Measurements from ENCODE around the gene CDH20. TPM values are rescaled to one million over a fixed set of nuclear protein-coding genes. Genes with fewer than 3 reads are reported as not detected.

Gene CDH20
- total RNA-seq, 2 experiments from 2014 or later: not detected

DNA sequence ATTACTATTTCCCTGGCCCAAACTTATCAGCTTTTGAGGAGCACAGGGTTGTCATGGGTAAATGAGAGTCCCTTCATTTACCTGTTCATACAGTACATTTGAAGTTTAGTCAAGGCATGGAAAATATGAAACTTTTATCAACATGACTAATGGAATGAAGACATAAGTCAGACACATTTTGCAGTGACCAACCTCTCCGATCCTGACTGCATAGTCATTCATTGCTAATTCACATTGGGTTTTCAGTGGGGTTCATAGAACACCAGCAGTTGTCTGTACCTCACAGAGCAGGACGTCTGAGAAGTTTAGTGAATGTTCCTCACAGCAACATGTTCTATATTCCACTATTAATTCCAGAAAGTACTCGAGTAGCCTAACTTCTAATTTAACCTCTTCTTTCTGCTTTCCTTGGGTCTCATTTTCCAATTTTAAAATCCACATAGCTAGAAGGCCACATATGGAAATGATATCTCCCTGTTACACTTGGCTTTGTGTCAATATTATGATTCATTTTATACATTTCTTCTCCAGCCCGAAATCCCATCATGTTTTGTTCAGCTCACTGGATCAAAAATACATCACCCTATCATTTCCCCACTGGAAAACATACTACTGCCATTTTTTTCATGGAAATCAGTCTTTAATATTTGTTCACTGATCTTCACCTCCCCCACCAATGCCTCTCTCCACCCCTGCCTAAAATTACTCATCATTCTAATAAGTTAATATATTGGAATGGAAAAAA lies 65.9 kb downstream of the CDH20 start:
- TF ChIP-seq, protein P1, sequence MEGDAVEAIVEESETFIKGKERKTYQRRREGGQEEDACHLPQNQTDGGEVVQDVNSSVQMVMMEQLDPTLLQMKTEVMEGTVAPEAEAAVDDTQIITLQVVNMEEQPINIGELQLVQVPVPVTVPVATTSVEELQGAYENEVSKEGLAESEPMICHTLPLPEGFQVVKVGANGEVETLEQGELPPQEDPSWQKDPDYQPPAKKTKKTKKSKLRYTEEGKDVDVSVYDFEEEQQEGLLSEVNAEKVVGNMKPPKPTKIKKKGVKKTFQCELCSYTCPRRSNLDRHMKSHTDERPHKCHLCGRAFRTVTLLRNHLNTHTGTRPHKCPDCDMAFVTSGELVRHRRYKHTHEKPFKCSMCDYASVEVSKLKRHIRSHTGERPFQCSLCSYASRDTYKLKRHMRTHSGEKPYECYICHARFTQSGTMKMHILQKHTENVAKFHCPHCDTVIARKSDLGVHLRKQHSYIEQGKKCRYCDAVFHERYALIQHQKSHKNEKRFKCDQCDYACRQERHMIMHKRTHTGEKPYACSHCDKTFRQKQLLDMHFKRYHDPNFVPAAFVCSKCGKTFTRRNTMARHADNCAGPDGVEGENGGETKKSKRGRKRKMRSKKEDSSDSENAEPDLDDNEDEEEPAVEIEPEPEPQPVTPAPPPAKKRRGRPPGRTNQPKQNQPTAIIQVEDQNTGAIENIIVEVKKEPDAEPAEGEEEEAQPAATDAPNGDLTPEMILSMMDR (IDR thresholded peaks at IDR 0.05): no peak
- intact Hi-C loops (cut with micrococcal nuclease): no loop called here
- ATAC-seq: no peak
- ChIA-PET CTCF (no interaction called here), POLR2A (no interaction called here)
- Mint-ChIP-seq H3K4me3 (no peak overlapping the region), H3K9me3 (no peaks in the 10 kb centered on the region), H3K27me3 (no peaks in the 10 kb centered on the region), H3K36me3 (ENCODE audit: low read depth) (no peaks in the 10 kb centered on the region), H3K27ac (no peak overlapping the region), H3K4me1 (ENCODE audit: low read depth) (no peaks in the 10 kb centered on the region)
- no peak for DNase-seq

DNA sequence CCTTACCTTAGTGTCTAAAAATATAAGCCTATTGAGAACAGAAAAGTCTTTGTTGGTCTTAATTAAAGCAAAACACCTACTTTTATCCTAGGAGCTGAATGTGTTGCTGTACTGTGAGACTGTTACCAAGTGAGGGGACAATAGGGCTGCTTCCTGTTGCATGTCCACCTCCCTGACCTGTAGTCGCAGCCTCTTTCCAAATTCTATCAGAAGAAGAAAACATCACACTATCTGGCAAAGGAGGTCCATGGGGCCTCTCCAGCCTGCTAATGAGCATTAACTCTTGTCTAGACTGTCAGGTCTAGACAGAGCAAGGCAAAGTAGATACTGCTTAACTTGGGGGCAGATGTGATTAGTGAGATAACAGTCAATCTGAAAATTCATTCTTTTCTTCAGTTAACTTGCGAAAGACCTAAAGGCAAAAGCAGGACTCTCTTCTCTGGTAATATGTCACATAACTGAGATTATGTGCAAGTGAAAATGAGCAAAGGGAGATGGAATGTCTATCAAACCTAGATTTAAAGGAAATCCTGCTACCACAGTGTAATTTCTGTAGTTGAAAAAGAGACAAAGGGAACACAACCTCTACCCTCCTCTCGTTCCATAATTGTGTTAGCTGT lies 66.9 kb downstream of the CDH20 start:
- ChIA-PET CTCF (no interaction called here), POLR2A (no interaction called here)
- H3K9me3 Mint-ChIP-seq: no peaks in the 10 kb centered on the region
- TF ChIP-seq, protein P1 (IDR thresholded peaks at IDR 0.05): no peak
- intact Hi-C loops (cut with micrococcal nuclease): no loop called here
- no peaks in the 10 kb centered on the region for H3K27me3 Mint-ChIP-seq
- ATAC-seq (no peak), DNase-seq (no peak)
- no peaks in the 10 kb centered on the region for H3K4me1 Mint-ChIP-seq (ENCODE audit: low read depth)
- no peak overlapping the region for H3K27ac Mint-ChIP-seq
- no peak overlapping the region for H3K4me3 Mint-ChIP-seq
- no peaks in the 10 kb centered on the region for H3K36me3 Mint-ChIP-seq (ENCODE audit: low read depth)

DNA sequence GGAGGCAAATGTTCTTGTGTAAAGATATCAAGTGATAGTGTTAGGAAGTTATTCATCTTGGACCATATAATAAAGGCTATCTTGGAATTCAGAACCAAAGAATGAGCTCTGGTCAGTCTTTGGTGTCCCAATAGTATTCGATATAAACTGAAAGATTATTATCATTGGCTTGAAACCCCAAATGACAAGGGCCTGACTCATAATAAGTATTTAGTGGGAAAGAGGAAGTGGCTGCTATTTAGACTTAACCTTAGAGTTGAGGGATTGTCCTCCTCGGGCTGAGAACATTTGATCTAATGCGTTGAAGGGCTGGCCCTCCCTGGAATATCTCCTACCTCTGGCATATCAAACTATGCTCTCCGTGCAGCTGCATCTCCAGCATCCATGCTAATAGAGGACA lies 67.5 kb downstream of the CDH20 start:
- ChIA-PET CTCF (no interaction called here), POLR2A (no interaction called here)
- Mint-ChIP-seq H3K4me3 (no peak overlapping the region), H3K27me3 (no peaks in the 10 kb centered on the region), H3K36me3 (ENCODE audit: low read depth) (no peaks in the 10 kb centered on the region), H3K4me1 (ENCODE audit: low read depth) (no peaks in the 10 kb centered on the region), H3K9me3 (no peaks in the 10 kb centered on the region), H3K27ac (no peak overlapping the region)
- TF ChIP-seq, protein P1 (IDR thresholded peaks at IDR 0.05): no peak
- DNase-seq: no peak
- intact Hi-C loops (cut with micrococcal nuclease): no loop called here
- ATAC-seq: no peak

DNA sequence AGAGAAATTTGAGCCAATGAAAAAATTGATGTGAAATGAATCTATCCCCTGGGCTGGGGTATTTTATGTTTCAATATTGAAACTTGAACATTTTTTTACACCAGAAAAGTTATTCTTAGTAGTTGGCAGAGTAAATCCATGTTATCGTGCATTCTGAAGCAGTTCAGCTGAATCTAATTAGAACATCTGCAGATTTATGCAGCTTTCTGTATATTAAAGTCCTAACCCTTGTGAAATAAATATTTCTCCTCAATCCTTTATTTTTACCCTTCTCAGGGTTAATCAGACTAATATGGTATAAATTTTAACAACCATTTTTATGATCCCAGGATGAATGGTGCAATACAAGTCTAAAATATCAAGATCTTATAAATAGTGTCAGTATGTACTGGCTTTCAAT lies 69.5 kb downstream of the CDH20 start:
- CTCF ChIA-PET: no interaction called here
- ATAC-seq (no peak), DNase-seq (no peak)
- Mint-ChIP-seq H3K4me3 (no peak overlapping the region), H3K27ac (no peak overlapping the region), H3K9me3 (no peaks in the 10 kb centered on the region), H3K36me3 (ENCODE audit: low read depth) (no peaks in the 10 kb centered on the region), H3K27me3 (no peaks in the 10 kb centered on the region), H3K4me1 (ENCODE audit: low read depth) (no peaks in the 10 kb centered on the region)
- POLR2A ChIA-PET: no interaction called here
- intact Hi-C loops (cut with micrococcal nuclease): no loop called here
- TF ChIP-seq, protein P1 (IDR thresholded peaks at IDR 0.05): no peak

DNA sequence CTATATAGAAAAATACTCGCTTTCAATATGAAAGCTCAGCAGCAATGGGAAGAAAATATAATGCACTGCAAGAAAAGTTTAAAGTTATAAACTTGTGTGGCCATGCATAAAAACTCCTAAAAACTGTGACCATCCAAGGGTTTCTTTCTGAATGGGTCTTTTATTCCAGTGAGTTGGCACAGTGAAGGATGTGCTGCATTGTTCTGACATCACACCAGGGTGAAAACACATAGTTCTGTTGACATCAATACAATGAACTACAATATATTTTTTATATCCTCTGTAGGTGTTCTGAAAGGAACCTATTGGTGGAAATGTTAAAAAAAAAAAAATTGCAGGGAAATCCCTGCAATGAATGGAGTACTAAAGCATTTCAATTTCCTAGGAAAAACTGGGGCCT lies 80.2 kb downstream of the CDH20 start:
- TF ChIP-seq, protein P1 (IDR thresholded peaks at IDR 0.05): no peak
- Mint-ChIP-seq H3K36me3 (ENCODE audit: low read depth) (no peaks in the 10 kb centered on the region), H3K27me3 (no peaks in the 10 kb centered on the region), H3K9me3 (no peaks in the 10 kb centered on the region), H3K4me3 (no peak overlapping the region), H3K27ac (no peak overlapping the region), H3K4me1 (ENCODE audit: low read depth) (no peaks in the 10 kb centered on the region)
- ChIA-PET CTCF (no interaction called here), POLR2A (no interaction called here)
- intact Hi-C loops (cut with micrococcal nuclease): no loop called here
- DNase-seq (no peak), ATAC-seq (no peak)

Measured in activated CD8-positive, alpha-beta T cell treated with anti-CD3 and anti-CD28 coated beads for 36 hours (primary cell).